GM18519 (cell line): ENCODE data around the gene SIGMAR1.

Experiments used
- ATAC-seq: cut with Tn5 transposase; IDR thresholded peaks from one replicate; pipeline ENCODE4 v1.9.1; 2021; ENCODE audit warnings: mild to moderate bottlenecking, moderate library complexity; ENCODE audit not compliant: unreplicated experiment, low FRiP score

Gene SIGMAR1

DNA sequence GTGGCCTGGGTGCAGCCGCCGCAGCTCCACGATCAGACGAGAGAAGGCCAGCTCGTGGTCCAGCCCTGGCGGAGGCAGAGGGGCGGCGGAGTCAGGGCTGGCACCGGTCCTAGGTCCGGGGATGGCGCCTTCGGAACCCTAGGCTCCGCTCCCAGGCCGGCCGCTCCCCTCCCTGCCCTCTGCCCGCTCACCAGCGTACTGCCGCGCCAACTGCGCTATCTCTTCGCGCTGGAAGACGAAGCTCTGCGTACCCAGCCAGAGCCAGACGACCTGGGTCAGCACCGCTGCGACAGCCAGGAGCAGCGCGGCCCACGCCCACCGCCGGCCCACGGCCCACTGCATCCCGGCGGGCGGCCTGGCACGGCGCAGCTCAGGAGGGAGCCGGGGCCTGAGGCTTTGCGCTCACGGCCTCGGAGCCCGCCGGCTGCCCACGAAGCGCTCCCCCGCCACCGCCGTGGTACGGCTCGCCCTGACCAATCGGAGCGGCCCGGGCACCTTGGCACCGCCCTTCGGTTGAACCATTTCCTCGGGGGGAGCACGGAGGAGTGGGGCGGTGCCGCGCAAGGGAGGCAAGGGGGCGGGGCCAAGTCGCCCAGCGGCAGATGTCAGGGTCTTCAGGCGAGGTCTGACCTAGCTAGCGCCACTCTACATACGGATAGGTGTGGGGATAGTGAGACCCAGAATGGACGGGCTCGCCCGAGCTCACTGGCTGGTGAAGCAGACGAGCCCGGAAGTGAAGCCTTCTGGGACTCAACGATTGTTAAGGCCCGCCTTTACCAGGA, at the start of gene SIGMAR1:
Gene SIGMAR1, minus strand, starts transcription at position 432 of the 782 bp plus-strand sequence. Its CDS starts 90 bp downstream, at position 342.
- ATAC-seq: peak; percentile 67

DNA sequence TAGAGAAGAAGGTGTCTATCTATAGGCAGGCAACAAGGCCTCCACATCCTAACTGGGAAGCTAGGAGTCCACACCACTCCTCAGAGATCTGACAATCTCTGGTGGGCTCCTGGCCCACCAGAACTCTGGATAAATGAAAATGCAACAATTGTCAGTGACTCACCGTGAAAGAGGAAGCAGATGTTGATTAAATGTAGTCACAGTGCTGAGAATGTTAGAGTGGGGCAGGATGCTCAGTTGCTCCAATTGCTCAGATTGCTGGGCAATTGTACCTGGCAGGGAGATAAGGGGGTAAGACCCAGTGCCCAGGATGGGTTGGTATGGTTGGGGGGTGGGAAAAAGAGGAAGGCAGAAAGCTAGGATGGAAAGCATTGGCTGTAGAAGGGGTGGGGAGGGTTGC, 49.1 kb upstream of the SIGMAR1 start:
- no peak for ATAC-seq

DNA sequence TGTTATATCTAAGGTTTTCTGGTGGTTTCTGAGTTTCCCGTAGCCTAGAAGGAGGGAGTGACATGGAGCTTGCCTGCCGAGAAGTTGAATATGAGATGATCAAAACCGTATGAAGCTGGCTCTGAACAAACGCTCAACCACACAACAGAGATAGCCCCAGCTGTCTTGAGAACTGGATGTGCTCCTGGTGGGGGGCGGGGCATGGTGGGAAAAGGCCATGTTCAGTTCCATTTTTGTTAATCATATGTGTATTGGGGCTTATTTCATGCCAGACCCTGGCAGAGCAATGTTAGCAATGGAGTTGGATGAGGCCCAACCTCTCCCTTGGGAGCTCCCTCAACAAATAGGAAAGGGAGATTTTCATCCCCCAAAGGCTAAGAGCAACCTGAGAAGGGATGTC, 48.6 kb upstream of the SIGMAR1 start:
- no peak for ATAC-seq

DNA sequence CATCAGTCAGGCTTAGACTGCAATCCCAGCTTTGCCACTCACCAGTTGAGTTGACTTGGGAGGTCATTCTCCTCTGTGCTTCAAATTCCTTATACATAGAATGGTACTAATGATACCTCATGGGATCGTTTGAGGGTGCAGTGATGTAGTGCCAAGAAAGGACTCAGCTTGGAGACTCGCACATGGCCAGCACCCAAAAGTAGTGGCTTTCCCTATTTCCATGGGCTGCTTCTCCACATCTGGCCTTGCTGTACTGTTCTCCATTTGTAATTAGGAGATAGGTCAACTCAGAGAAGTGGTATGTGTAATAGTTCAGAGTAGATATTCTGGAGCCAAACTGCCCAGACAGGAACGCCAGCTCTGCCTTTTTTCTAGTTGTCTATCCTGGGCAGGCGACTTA, 48.0 kb upstream of the SIGMAR1 start:
- no peak for ATAC-seq

DNA sequence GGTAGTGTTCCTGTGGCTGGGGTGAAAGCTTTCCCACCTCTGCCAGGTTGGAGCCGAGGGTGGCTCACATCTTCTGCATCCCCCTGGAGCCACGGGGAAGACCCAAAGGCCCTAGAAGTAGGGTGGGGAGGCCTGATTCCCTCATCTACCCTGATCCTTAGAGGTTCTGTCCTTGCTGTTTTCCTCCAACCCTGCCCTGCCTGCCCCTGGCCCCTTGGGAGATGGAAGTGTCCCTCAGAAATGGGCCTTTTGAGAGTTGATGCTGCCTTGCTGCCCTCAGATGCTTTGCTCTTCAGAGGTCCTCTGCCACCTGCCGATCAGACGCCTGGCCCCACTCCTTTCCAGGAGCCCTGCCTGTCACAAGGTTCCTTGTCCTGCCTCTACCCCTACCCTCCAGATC, 47.2 kb upstream of the SIGMAR1 start:
- ATAC-seq: no peak

DNA sequence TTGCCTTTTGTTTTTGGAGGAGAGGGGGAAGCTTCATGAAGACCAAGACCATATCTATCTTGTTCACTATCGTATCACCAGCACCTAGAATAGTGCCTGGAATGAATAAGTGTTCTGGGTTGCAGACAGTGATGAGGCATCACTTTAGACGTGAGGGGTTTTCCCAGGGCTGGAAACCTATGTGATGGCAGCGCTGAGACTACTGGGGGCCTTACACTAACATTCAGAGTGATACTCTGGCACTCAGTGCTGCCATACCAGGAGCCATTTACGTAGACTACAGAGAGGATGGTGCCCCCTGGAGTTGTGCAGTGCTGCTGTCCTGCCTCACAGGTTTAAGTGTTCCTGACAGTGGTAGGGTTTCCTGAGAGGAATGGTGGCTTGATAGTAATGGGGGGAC, 46.6 kb upstream of the SIGMAR1 start:
- ATAC-seq: no peak

DNA sequence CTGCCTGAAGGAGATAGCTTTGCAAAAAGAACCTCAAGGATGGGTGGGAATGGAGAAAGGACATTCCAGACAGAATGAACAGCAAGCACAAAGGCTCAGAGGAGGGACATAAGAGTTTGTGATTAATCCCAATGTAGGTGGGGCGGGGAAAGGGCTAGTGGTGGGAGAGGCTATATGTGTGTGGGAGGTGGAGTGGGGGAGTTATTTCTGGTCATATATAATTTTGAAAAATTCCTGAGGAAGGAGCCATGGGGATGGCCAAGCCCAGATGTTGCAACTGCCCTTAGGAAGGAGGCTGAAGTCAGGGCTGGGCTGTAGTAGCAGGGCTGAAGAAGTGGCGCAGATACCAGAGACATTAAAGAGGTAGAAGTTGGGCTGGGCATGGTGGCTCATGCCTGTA, 38.3 kb upstream of the SIGMAR1 start:
- no peak for ATAC-seq

DNA sequence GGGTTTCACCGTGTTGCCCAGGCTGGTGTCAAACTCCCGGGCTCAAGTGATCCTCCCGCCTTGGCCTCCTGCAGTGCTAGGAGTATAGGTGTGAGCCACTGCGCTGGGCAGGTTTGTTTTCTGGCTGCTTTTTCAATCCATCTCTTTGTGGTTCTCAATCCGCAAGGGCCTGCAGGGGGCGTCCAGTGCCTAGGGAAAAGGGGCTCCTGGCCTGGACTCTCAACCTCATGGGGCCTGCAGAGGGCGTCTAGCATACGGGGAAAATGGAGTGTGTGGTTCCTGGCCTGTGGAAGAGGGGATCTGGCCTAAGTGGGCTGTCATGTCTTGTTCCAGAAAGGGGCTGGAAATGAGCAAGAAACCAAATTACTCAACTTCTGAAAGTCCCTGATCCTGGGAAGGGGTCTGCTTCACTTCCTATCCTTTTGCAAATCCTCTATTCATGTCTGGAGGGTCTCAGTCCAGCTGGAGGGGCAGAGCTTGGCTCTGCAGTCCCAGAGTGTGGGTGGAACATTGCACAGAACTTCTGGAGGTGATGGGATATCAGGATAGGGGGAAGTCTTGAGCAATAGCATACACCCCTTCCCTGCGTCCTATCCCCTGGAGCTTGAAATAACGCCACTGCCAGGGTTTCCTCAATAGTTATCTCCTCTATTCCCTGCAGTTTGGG, 37.6 kb upstream of the SIGMAR1 start:
- no peak for ATAC-seq

DNA sequence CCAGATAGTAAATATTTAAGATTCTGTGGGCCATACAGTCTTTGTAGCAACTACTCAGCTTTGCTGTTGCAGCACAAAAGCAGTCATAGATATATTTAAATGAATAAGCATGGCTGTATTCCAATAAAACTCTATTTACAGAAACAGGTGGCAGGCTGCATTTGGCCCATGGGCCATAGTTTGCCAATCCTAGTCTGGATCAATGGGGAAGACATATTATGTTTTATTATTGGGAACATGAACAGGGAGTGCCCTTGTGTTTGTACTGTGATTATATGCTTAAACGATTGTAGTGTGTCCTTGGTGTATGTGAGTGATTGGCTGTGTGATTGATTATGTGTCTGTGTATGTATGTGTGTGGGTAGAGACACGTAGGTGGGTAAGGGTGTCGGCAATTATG, 36.9 kb upstream of the SIGMAR1 start:
- ATAC-seq: no peak

DNA sequence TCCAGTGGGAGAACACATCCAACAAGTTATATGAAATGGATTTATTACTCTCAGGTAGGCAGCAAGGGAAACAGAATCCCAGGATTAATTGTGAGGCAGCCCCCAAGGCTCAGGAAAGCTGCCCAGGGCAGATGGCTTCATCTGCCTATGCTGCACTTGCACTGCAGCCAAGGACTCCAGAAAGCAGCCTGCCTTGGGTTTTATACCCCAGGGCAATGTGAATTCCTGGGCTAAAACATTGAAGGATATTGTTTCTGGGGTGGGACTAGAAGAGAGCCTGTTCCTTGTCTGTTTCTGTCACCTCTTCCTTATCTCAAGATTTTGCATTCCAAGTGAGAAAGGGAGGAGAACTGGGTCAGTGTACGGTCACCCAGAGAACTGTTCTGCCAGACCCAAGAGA, 33.7 kb upstream of the SIGMAR1 start:
- no peak for ATAC-seq

DNA sequence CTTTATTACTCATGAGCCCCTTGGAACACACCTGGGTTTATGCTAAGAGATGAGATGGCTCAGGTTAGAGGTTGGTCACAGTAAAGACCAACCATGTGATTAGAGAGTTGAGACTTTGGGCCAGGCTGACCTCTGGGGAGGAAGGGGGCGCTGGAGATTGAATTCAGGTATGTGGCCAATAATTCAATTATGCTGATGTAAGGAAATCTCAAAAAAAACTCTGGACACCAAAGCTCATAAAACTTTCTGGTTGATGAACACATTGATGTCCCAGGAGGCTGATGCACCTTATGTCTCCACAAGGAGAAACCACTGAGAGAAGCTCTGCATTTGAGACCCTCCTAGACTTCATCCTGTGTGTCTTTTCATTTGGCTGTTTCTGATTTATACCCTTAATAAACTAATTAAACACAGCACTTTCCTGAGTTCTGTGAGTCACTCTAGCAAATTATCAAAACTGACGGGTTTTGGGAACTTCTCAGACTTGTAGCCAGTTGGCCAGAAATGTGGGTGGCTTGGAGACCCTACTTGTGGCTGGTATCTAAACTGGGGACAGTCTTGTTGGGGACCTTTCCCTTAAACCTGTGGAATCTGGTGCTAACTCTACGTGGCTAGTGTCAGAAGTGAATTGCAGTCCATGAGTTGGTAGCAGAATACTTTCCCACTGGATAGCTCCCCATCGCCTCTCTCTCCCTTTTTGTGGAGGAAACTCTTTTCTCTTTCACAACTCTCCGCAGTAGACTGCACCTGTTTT, 32.4 kb upstream of the SIGMAR1 start:
- no peak for ATAC-seq

DNA sequence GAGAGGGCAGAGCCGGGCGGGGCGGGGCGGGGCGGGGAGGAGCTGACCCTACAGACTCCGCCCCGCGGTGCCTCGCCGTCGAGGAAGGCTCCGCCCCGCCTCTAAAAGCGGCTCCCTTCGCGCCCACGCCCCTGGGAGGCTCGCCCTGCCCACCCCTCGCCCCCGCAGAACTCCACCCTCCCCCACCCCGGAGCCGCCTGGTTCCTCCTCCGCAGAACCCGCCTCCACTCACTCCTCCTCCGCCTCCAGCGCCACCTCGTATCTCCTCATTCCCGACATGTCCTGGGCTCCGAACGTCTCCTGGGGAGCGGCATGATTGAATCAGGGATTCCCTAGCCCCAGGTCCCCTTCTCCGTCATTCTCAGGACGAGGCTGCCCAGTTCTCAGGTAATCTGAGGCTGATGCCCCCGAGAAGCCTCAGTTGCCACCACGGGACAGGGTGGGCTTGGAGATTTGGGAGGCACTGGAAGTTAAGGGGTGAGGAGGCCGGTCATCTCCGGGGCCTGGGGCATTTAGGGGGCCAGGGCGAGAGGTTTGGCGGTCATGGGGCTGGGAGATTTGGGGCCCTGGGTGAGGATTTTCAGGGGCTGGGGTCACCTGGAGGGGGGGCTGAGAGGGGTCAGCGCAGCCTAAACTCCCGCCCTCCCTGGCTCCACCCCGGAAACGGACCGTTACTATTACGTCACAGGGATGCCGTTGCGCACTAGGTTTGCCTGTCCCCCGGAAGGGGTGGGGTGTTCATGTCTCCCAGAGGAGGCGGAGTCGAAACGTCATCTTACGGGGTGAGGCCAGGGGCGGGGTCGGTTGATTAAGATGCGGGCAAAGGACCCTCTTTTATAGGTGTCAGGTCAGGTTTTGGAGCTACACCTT, 28.0 kb upstream of the SIGMAR1 start:
- no peak for ATAC-seq

DNA sequence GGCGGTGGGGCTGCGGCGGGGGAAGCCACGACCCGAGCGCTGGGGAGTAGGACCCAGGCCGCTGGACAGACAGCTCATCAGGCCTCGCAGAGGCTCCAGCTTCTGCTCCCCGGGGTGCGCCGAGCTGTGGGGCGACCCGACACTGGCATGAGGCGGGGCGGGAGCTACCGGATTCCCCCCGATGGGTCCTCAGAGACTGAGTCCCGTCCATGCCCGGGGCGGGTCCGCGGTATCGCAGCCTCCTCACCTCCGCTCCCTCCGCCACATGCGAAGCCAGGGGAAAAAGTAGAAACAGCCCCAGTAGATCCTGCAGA, 27.4 kb upstream of the SIGMAR1 start:
- ATAC-seq: no peak

DNA sequence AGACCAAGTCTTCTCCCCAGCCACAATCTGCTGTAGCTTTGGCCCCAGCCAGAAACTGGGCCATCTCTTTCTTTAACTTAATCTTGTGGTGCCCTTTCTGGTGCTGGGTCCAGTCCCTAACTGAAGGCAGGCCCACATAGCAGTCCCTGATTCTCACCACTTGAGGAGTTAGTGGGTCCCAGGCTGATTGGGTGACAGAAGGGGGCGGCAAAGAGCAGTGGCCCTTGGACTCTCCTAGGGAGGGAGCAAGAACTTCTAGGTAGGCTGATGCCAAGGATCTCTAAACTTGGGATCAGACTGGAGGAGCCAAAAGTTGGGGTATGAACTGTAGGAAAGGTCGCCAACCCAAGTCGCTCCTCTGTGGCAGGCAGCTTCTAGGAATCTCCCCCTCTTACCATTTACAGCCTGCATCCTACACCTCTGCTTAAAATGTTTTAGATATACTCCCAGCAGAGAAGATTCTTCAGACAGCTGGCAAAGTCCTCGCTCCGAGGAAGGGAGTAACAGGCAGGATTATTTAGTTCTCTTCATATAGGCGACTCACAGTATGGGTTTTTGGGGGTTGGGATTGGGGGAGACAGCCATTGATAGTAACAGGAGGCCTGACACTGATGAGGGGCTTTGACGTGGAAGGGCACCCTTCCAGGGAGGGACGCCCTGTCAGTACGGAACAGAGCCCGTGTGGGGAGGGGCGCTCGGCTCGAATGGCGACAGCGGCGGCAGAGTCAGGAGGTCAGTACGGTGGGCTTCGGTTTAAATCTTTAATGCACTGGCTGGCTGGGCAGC, 26.9 kb upstream of the SIGMAR1 start:
- ATAC-seq: no peak

DNA sequence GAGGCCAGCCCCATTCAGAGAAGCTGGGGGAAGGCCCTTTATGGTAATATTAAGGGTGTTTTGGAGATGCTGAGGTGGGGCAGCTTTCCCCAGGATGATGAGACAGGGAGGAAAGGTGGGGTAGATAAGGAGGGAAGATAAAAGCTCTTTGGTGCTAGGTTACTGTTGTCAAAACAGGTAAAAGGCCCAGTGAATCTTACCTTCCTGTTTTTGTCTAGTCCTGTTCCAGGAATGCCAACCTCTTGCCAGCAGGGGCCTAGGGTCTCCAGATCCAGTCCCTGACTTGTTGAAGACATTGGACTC, 25.7 kb upstream of the SIGMAR1 start:
- no peak for ATAC-seq

DNA sequence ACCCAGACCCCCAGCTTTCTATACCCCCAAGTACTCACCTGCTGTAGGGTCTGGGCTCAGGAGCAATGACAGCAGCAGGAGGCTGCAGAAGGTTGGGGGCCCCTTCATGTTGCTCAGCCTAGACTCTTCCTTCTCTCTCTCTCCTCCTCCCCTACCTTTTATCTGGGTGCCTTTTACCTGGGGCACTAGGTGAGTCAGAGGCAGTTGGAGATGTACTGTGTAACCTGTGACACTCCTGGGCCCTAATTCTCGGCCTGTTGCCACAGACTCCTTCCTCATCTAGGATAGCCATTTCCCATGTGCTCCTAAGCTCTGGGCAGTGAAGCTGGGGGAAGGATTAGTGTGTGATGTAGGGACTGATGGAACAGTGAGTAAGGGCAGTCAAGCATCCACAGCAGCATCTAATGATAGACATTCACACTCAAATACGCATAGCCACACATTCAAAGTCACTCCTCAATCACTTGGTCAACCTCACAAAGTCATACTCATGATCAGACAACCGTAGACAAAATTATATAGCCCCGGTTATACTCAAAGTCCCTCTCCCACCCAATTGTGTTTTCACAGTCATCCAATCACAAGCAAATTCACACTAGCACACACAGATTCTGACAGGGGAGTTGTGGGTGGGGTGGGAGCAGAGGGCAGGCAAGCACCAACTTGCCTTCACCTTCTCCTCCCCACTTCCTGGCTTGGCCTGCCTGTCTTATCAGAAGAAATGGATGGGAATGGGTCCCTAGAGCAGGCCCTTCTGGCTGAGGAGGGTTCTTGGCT, 25.1 kb upstream of the SIGMAR1 start, which contains the start of gene CCL27:
Gene CCL27, minus strand, starts transcription at position 132 of the 777 bp plus-strand sequence. Its CDS starts 24 bp downstream, at position 108.
- ATAC-seq: no peak

DNA sequence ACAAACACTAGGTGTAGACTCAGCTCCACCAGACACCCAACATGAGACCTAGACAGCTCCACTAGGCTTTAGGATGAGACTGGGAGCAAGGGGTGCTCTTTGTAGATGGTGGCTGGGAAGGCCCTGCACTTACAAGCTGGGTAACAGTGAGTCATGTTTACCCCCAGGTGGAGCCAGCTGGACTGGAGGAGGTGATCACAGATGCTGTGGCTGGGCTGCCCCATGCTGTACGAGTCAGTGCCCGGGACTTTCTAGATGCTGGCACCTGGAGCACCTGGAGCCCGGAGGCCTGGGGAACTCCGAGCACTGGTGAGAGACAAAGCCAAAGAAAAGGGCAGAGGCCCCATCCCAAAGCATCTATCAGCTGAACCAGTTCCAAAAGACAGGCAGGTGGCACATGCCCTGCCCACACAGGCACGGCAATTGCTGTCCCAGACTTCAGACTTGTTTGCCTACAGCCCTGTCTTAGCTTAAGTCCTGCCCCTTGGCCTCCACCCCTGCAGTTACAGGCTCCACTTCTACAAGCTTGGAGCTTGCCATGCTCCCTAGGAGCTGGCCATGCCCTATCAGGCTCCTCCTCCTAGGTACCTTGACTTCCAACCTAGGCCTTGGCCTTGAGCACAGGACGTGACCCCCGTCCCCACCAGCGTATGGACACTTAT, 22.1 kb upstream of the SIGMAR1 start:
- no peak for ATAC-seq

DNA sequence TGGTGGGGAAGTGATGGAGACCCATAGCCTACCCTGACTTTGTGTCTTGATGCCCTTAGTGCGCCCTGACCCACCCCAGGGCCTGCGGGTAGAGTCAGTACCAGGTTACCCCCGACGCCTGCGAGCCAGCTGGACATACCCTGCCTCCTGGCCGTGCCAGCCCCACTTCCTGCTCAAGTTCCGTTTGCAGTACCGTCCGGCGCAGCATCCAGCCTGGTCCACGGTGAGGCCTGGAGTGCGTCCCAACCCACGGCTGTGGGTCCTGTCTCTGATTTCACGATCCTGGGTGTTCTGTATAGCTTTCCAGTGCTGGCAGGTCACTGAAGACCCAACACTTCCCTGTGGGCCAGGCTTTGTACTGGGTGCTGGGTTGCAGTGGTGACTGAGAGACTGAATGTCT, 20.9 kb upstream of the SIGMAR1 start:
- ATAC-seq: no peak

DNA sequence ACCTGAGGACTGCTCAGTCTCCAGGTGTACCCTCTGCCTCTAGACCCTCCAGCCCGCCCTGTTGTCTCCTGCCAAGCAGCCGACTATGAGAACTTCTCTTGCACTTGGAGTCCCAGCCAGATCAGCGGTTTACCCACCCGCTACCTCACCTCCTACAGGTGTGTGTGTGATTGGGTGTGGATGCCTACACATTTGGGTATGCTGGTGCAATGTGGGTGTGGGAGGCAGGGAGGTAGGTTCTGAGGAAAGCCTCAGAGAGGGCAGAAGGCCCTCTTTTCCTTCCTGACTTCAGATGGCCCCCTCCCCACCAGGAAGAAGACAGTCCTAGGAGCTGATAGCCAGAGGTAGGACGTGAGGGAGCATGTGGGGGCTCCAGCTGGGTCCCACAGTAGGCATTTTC, 19.4 kb upstream of the SIGMAR1 start:
- ATAC-seq: no peak
